Hepatocyte (in vitro differentiated cells): ENCODE results near the gene INF2. TPM values are rescaled to one million over a fixed set of nuclear protein-coding genes. Genes with fewer than 3 reads are reported as not detected.
"Not testable (repeated sequence)": the region's sequence is repeated elsewhere in the genome, so short reads cannot be mapped to it uniquely, and the experiment has no call there.

Experiments
- DNase-seq: peaks from one replicate; pipeline ENCODE4 v3.0.0-alpha.2; 2016; ENCODE audit warnings: low spot score
- H2AFZ ChIP-seq: fragments of 200-600 bp; sonication (generic); 2 replicates; pipeline ENCODE4 v1.6.0; 2016; ENCODE audit warnings: antibody characterized with exemption, mild to moderate bottlenecking
- H3K27ac ChIP-seq: fragments of 200-600 bp; sonication (generic); 2 replicates; pipeline ENCODE4 v1.5.1; 2016; ENCODE audit warnings: mild to moderate bottlenecking
- H3K27me3 ChIP-seq: fragments of 200-600 bp; sonication (generic); 2 replicates; pipeline ENCODE4 v1.6.1; 2016
- H3K36me3 ChIP-seq: fragments of 200-600 bp; sonication (generic); replicated peaks from 2 replicates; pipeline ENCODE4 v1.5.1; 2016; ENCODE audit warnings: low read depth; ENCODE audit not compliant: insufficient read depth
- H3K4me1 ChIP-seq: fragments of 200-600 bp; sonication (generic); 2 replicates; pipeline ENCODE4 v1.5.1; 2016; ENCODE audit warnings: mild to moderate bottlenecking, moderate library complexity; ENCODE audit not compliant: insufficient read depth
- H3K4me2 ChIP-seq: fragments of 200-600 bp; sonication (generic); 2 replicates; pipeline ENCODE4 v1.6.0; 2016
- H3K4me3 ChIP-seq: fragments of 200-600 bp; sonication (generic); 2 replicates; pipeline ENCODE4 v1.5.1; 2016; ENCODE audit warnings: mild to moderate bottlenecking
- H3K79me2 ChIP-seq: fragments of 200-600 bp; sonication (generic); 2 replicates; pipeline ENCODE4 v1.6.0; 2017; ENCODE audit warnings: mild to moderate bottlenecking
- H3K9me2 ChIP-seq: fragments of 200-600 bp; sonication (generic); replicated peaks from 2 replicates; pipeline ENCODE4 v1.6.0; 2017; ENCODE audit warnings: mild to moderate bottlenecking; ENCODE audit not compliant: insufficient read depth
- H3K9me3 ChIP-seq: fragments of 200-600 bp; sonication (generic); 2 replicates; pipeline ENCODE4 v1.5.1; 2016; ENCODE audit warnings: low read depth, mild to moderate bottlenecking
- H4K20me1 ChIP-seq: fragments of 200-600 bp; sonication (generic); 2 replicates; pipeline ENCODE4 v1.6.0; 2016; ENCODE audit warnings: mild to moderate bottlenecking; ENCODE audit not compliant: insufficient read depth, poor library complexity, severe bottlenecking
- EZH2 ChIP-seq: fragments of 200-600 bp; sonication (generic); IDR thresholded peaks from 2 replicates; pipeline ENCODE4 v1.6.1; 2016; ENCODE audit warnings: antibody characterized with exemption, mild to moderate bottlenecking, borderline replicate concordance
- EZH2phosphoT487 ChIP-seq: fragments of 200-600 bp; sonication (generic); IDR thresholded peaks from one replicate; pipeline ENCODE4 v1.6.1; 2018; ENCODE audit warnings: antibody characterized with exemption, mild to moderate bottlenecking, low read depth, moderate library complexity; ENCODE audit not compliant: unreplicated experiment, severe bottlenecking
- WGBS: methylation state at CpG from one replicate; pipeline ENCODE4 v1.1.6; 2016; ENCODE audit warnings: low lambda C conversion rate; ENCODE audit errors: missing lambda C conversion rate; 5-methylcytosine and 5-hydroxymethylcytosine counted together
- polyA plus RNA-seq: library from polyadenylated mRNA; unstranded; fragments of >200 nt; fragmentation: Nextera tagmentation; extraction: Ambion mirVana; gene quantifications from 2 replicates; pipeline ENCODE4 v1.2.1, GENCODE V29; 2016
- total RNA-seq: library from RNA; depleted of rRNA; stranded (reverse); fragments of >200 nt; gene quantifications from 2 replicates; pipeline ENCODE4 v1.2.3, GENCODE V29; 2014
- TF ChIP-seq, protein P1 (sequence below): fragments of 200-600 bp; sonication (generic); IDR thresholded peaks from 2 replicates; pipeline ENCODE4 v1.5.1; 2016; ENCODE audit warnings: antibody characterized with exemption, mild to moderate bottlenecking; ENCODE audit not compliant: poor library complexity

Gene INF2
- total and polyA plus RNA-seq, 2 experiments from 2014 or later, result 23.8 to 31.6 TPM

DNA sequence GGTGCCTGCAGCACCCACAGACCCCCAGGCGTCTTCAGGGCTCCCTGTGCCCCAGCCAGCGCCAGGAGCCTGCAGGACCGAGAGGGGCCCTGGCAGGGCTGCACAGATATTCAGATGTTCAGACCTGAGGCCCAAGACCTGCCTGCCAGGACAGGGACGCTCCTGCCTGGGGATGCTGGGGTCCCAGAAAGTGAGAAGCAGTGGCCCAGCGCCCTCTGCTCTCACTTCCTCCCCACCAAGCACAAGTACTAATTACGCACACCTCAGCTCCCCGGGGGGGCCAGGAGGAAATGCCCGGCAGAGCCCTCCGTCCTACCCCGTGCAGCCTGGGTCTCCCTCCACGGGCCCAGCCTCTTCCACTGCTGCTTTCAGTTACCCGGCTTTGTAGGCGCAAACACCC is 28.8 kb upstream of the INF2 start:
- WGBS, result 87% methylated on average over 13 of the region's 13 CpGs
- no peak overlapping the region for H3K4me3 ChIP-seq
- no peak for DNase-seq
- no peaks in the 10 kb centered on the region for H4K20me1 ChIP-seq
- H3K4me2 ChIP-seq, result no peak overlapping the region
- no peaks in the 10 kb centered on the region for H3K27me3 ChIP-seq
- TF ChIP-seq EZH2 (no peak), EZH2phosphoT487 (no peak)
- TF ChIP-seq, protein P1, sequence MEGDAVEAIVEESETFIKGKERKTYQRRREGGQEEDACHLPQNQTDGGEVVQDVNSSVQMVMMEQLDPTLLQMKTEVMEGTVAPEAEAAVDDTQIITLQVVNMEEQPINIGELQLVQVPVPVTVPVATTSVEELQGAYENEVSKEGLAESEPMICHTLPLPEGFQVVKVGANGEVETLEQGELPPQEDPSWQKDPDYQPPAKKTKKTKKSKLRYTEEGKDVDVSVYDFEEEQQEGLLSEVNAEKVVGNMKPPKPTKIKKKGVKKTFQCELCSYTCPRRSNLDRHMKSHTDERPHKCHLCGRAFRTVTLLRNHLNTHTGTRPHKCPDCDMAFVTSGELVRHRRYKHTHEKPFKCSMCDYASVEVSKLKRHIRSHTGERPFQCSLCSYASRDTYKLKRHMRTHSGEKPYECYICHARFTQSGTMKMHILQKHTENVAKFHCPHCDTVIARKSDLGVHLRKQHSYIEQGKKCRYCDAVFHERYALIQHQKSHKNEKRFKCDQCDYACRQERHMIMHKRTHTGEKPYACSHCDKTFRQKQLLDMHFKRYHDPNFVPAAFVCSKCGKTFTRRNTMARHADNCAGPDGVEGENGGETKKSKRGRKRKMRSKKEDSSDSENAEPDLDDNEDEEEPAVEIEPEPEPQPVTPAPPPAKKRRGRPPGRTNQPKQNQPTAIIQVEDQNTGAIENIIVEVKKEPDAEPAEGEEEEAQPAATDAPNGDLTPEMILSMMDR, result no peak
- H3K9me2 ChIP-seq, result no peaks in the 10 kb centered on the region
- H3K36me3 ChIP-seq, result no peaks in the 10 kb centered on the region
- no peaks in the 10 kb centered on the region for H3K9me3 ChIP-seq
- H3K4me1 ChIP-seq, result peaks cover 4% of the 10 kb centered on the region
- no peak overlapping the region for H3K27ac ChIP-seq
- H2AFZ ChIP-seq, result no peak overlapping the region
- no peaks in the 10 kb centered on the region for H3K79me2 ChIP-seq

DNA sequence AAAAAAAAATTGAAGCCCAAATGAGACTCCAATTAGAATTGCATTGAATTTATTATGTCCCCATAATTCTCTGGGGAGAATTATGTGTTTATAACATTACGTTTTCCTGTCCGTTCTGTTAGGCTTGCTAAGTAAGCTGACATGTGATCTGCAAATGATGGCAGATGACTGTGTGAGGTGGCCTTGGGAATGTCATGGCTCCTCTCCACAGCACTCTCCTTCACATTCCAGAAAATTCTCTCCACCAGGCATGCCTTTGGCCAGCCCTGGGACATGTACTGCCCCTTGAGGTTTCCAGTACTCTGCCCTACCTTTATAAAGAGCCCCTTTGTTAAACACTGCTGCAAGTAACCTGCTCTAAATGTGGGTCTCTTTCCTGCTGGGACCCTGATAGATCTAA is 28.3 kb upstream of the INF2 start:
- Histone ChIP-seq H3K4me1 (peaks cover 9% of the 10 kb centered on the region), H3K9me3 (no peaks in the 10 kb centered on the region), H3K9me2 (no peaks in the 10 kb centered on the region), H2AFZ (no peak overlapping the region), H3K27ac (no peak overlapping the region), H3K4me2 (no peak overlapping the region), H3K79me2 (no peaks in the 10 kb centered on the region), H4K20me1 (no peaks in the 10 kb centered on the region), H3K36me3 (no peaks in the 10 kb centered on the region), H3K27me3 (no peaks in the 10 kb centered on the region), H3K4me3 (no peak overlapping the region)
- TF ChIP-seq, protein P1, result no peak
- TF ChIP-seq EZH2phosphoT487, result no peak
- TF ChIP-seq EZH2, result no peak
- DNase-seq, result no peak
- WGBS, result 85% methylated on average over 2 of the region's 2 CpGs

DNA sequence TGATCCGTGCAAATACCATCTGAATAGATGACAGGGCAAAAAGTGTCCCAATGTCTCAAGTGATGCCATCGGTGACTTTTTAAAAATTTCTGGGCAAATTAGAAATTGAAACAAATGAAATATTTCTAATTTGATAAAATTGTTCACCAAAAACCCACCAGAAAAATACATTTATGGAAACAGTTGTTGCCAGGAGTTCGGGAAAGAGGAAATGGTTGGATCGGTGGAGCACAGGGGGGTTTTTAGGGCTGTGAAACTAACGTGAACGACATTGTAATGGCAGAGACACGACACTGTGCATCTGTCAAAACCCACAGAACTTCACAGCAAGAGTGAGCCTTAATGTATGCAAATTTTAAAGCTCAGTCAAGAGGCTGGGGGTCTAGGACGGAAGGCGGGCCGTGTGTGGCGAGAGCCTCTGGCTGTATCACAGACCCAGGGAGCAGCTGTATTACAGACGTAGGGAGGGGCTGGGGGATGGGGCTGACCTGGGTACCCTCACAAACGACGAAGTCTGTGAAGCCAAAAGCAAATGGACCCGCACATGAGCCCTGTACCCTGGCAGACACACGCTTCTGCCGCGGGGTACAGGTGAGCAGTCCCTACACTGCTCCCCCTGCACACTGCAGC is 27.8 kb upstream of the INF2 start:
- H3K4me1 ChIP-seq, result peaks cover 12% of the 10 kb centered on the region
- H4K20me1 ChIP-seq, H3K79me2 ChIP-seq, H3K4me2 ChIP-seq, H2AFZ ChIP-seq, H3K27me3 ChIP-seq, H3K36me3 ChIP-seq, H3K27ac ChIP-seq, H3K9me3 ChIP-seq, DNase-seq, H3K9me2 ChIP-seq, H3K4me3 ChIP-seq: not testable (repeated sequence)
- 84% methylated on average over 7 of the region's 18 CpGs for WGBS

DNA sequence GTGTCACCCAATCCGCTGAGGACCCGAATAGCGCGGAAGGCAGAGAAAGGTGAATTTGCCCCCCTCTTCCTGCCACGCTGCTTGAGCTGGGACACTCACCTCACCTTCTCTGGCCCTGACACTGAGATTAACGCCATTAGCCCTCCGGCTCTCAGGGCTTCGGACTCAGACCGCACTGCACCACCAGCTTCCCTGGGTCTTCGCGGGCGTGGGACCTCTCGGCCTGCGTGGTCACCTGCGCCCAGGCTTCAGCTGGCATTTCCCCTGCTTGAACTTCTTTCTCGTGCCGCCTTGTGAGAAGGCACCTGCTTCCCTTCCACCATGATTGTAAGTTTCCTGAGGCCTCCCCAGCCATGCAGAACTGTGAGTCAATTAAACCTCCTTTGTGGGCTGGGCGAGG is 26.9 kb upstream of the INF2 start:
- H3K4me1 ChIP-seq, result peaks cover 12% of the 10 kb centered on the region
- not testable (repeated sequence) for H3K9me3 ChIP-seq, H4K20me1 ChIP-seq, H3K4me3 ChIP-seq, H3K27ac ChIP-seq, H3K79me2 ChIP-seq, H3K4me2 ChIP-seq, H3K27me3 ChIP-seq, DNase-seq, H3K36me3 ChIP-seq, H2AFZ ChIP-seq, H3K9me2 ChIP-seq
- WGBS, result 96% methylated on average over 18 of the region's 18 CpGs
